Measurements from ENCODE around the gene AIRE. TPM values are rescaled to one million over a fixed set of nuclear protein-coding genes. Genes with fewer than 3 reads are reported as not detected.
A peak's percentile ranks its signal among the peaks of the same experiment; 100 is the strongest.

AIRE gene
- total RNA-seq, 4 donors from 2014 or later, result 0.30 TPM; not detected in 3

GRCh38 chr21:44304011-44304616 lies 18.4 kb downstream of the AIRE start:
- Histone ChIP-seq H3K27ac (peak overlapping the region; percentile 70 to 98 (median 88)), H3K4me1 (peaks cover 0 to 91% (median 71%) of the 10 kb centered on the region in 4 donors), H3K36me3 (peaks cover 0 to 4% (median 0%) of the 10 kb centered on the region in 3 donors), H3K9me3 (no peaks in the 10 kb centered on the region), H3K27me3 (no peaks in the 10 kb centered on the region), H3K4me3 (peak overlapping the region in 1 of 4 donors; percentile 13)
- DNase-seq (ENCODE audit: low spot score in 2 of 2), result no peak
- WGBS, 2 donors, result 47 to 49% methylated on average over 11 of the region's 16 CpGs
- TF ChIP-seq EP300 (IDR thresholded peaks at IDR 0.05) (no peak), POLR2A (IDR thresholded peaks at IDR 0.05) (no peak), CTCF (IDR thresholded peaks at IDR 0.05) (no peak)

DNA sequence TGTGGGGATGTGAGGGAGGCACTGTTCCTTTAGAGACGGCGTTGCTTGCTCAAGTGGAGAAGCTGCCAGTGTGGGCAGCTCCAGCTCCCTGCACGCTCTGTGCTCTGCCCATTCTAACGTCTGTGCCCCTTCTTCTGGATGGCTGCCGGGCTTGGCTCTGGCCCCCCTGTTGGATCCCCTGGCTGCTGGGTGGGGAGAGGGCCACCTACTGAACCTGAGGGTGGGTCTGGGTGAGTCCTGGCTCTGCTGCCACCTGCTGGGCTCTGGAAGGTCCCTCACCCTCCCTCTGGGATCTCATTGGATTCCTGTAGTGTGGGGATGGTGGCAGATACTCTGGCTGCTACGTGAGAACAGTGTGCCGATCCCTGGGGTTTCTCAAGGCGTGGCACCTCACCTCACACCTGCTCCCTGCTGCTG lies 19.2 kb downstream of the AIRE start:
- WGBS, 2 donors, result 23 to 28% methylated on average over 7 to 8 of the region's 8 CpGs
- TF ChIP-seq EP300 (IDR thresholded peaks at IDR 0.05) (no peak), CTCF (IDR thresholded peaks at IDR 0.05) (peak; percentile 36 to 76 (median 59))
- peak overlapping the region; percentile 70 to 98 (median 88) for H3K27ac ChIP-seq

DNA sequence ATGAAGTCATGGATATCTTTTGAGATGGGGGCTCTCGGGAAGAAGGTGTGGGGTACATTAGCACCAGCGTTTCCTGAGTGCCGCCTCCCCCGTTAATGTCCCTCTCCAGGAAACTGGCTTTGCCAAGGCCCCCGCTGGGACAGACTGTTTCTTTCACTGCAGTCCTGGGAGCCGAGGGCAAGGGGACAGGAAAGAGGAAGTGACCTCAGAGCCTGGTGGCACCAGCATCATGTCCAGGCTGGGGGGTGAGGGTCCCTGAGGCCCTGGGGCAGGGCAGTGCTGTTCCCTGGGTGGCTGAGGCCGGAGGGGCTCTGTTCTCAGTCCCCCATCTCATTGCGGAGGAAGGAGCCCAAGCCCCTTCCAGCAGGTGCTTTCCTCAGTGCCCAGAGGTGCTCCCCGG lies 20.0 kb downstream of the AIRE start:
- Histone ChIP-seq H3K4me1 (peaks cover 0 to 93% (median 68%) of the 10 kb centered on the region in 4 donors), H3K36me3 (peaks cover 0 to 19% (median 6%) of the 10 kb centered on the region in 3 donors), H3K27me3 (no peaks in the 10 kb centered on the region), H3K4me3 (no peak overlapping the region), H3K9me3 (no peaks in the 10 kb centered on the region), H3K27ac (peak overlapping the region; percentile 70 to 98 (median 88))
- 42 to 60% methylated on average over 9 of the region's 9 CpGs for WGBS, 2 donors
- TF ChIP-seq CTCF (IDR thresholded peaks at IDR 0.05) (no peak), POLR2A (IDR thresholded peaks at IDR 0.05) (no peak), EP300 (IDR thresholded peaks at IDR 0.05) (no peak)
- DNase-seq (ENCODE audit: low spot score in 2 of 2), result no peak

More for the DNA sequence above, 19.2 kb downstream of the AIRE start:
- peak overlapping the region in 1 of 4 donors; percentile 13 for H3K4me3 ChIP-seq
- no peaks in the 10 kb centered on the region for H3K27me3 ChIP-seq
- DNase-seq (ENCODE audit: low spot score in 2 of 2), result peak in 1 of 2 donors; percentile 36
- peaks cover 0 to 94% (median 69%) of the 10 kb centered on the region in 4 donors for H3K4me1 ChIP-seq
- no peaks in the 10 kb centered on the region for H3K9me3 ChIP-seq
- H3K36me3 ChIP-seq, result peaks cover 0 to 11% (median 0%) of the 10 kb centered on the region in 3 donors

GRCh38 chr21:44306936-44307704 lies 21.4 kb downstream of the AIRE start:
- H3K4me1 ChIP-seq, result peaks cover 0 to 78% (median 54%) of the 10 kb centered on the region in 4 donors
- peak overlapping the region; percentile 70 to 98 (median 88) for H3K27ac ChIP-seq
- peaks cover 0 to 34% (median 15%) of the 10 kb centered on the region in 3 donors for H3K36me3 ChIP-seq
- WGBS, 2 donors, result 36 to 38% methylated on average over 20 to 21 of the region's 21 CpGs
- H3K27me3 ChIP-seq, result no peaks in the 10 kb centered on the region
- TF ChIP-seq POLR2A (IDR thresholded peaks at IDR 0.05), result no peak
- peak in 1 of 2 donors; percentile 91 for TF ChIP-seq EP300 (IDR thresholded peaks at IDR 0.05)
- no peak for TF ChIP-seq CTCF (IDR thresholded peaks at IDR 0.05)
- no peaks in the 10 kb centered on the region for H3K9me3 ChIP-seq
- no peak for DNase-seq (ENCODE audit: low spot score in 2 of 2)
- H3K4me3 ChIP-seq, result peak overlapping the region in 1 of 4 donors; percentile 8

All from tibial nerve (tissue), 4 donors.